CD14-positive monocyte (primary cell): Measurements from ENCODE around the gene DERL2. TPM values are rescaled to one million over a fixed set of nuclear protein-coding genes. Genes with fewer than 3 reads are reported as not detected.

Experiments used
- DNase-seq, 3 donors: peaks; one replicate each; pipeline ENCODE4 v3.0.0-alpha.2; 2011 to 2022
- H2AFZ ChIP-seq: 2 replicates; pipeline ENCODE4 v1.6.0; 2012; ENCODE audit warnings: mild to moderate bottlenecking, low read depth, low read length, inconsistent platforms; ENCODE audit not compliant: insufficient read depth, poor library complexity, severe bottlenecking
- H3K27ac ChIP-seq, 2 donors: 1 replicate in 1 of 2; 2 replicates in 1 of 2; pipeline ENCODE4 v1.5.1; 2012 to 2013; ENCODE audit warnings: low read length in 2 of 2, control low read depth in 1 of 2, inconsistent platforms in 1 of 2, low read depth in 1 of 2, mild to moderate bottlenecking in 1 of 2
- H3K27me3 ChIP-seq, 2 donors: one replicate each; pipeline versions ENCODE4 v1.6.0 to v1.6.1; 2011 to 2013; ENCODE audit warnings: low read length in 2 of 2; ENCODE audit not compliant: control insufficient read depth in 2 of 2, insufficient read depth in 2 of 2
- H3K36me3 ChIP-seq, 2 donors: replicated peaks in 1 of 2; 1 replicate in 1 of 2; 2 replicates in 1 of 2; pipeline versions ENCODE4 v1.5.1 to v1.6.1; 2012 to 2013; ENCODE audit warnings: low read length in 2 of 2, control low read depth in 1 of 2, inconsistent platforms in 1 of 2, mild to moderate bottlenecking in 1 of 2; ENCODE audit not compliant: insufficient read depth in 2 of 2, control insufficient read depth in 1 of 2
- H3K4me1 ChIP-seq, 2 donors: 1 replicate in 1 of 2; 2 replicates in 1 of 2; pipeline versions ENCODE4 v1.5.1 to v1.6.1; 2012 to 2013; ENCODE audit warnings: low read length in 2 of 2, control low read depth in 1 of 2, inconsistent platforms in 1 of 2, mild to moderate bottlenecking in 1 of 2, moderate library complexity in 1 of 2; ENCODE audit not compliant: insufficient read depth in 2 of 2, control insufficient read depth in 1 of 2
- H3K4me2 ChIP-seq: replicated peaks from 2 replicates; pipeline ENCODE3; 2012; ENCODE audit warnings: low read length, moderate library complexity, mild to moderate bottlenecking; ENCODE audit not compliant: poor library complexity, severe bottlenecking; ENCODE audit errors: extremely low read depth
- H3K4me3 ChIP-seq, 3 experiments: fragments of 200-600 bp in 1 of 3; sonication (generic) in 1 of 3; replicated peaks in 1 of 3; 1 replicate in 2 of 3; 2 replicates in 1 of 3; pipeline ENCODE4 v1.5.1; 2011 to 2013; ENCODE audit warnings: low read length in 3 of 3, mild to moderate bottlenecking in 3 of 3, control low read depth in 2 of 3, low read depth in 2 of 3, inconsistent platforms in 1 of 3, moderate library complexity in 1 of 3
- H3K79me2 ChIP-seq: 2 replicates; pipeline ENCODE4 v1.6.0; 2012; ENCODE audit warnings: mild to moderate bottlenecking, control low read depth, inconsistent platforms, low read length, moderate library complexity; ENCODE audit not compliant: insufficient read depth
- H3K9ac ChIP-seq: 2 replicates; pipeline ENCODE4 v1.6.0; 2017; ENCODE audit warnings: low read length, mild to moderate bottlenecking; ENCODE audit not compliant: insufficient read depth, poor library complexity, severe bottlenecking
- H3K9me3 ChIP-seq, 2 donors: replicated peaks in 1 of 2; 1 replicate in 1 of 2; 2 replicates in 1 of 2; pipeline versions ENCODE4 v1.5.1 to v1.6.1; 2012 to 2013; ENCODE audit warnings: low read length in 2 of 2, control low read depth in 1 of 2; ENCODE audit not compliant: control insufficient read depth in 1 of 2, insufficient read depth in 1 of 2
- H4K20me1 ChIP-seq: 2 replicates; pipeline ENCODE4 v1.6.0; 2012; ENCODE audit warnings: mild to moderate bottlenecking, low read length, control low read depth, moderate library complexity; ENCODE audit not compliant: insufficient read depth
- H3K27ac Mint-ChIP-seq, 7 donors: one replicate each; pipeline ENCODE4 v1.8.0; 2020; ENCODE audit warnings: mild to moderate bottlenecking in 7 of 7, mixed read lengths in 7 of 7, moderate library complexity in 6 of 7, inconsistent platforms in 2 of 7
- H3K27me3 Mint-ChIP-seq, 3 donors: one replicate each; pipeline ENCODE4 v1.8.0; 2021 to 2022; ENCODE audit warnings: low read depth in 3 of 3, mild to moderate bottlenecking in 3 of 3, mixed read lengths in 3 of 3, moderate library complexity in 3 of 3, inconsistent platforms in 1 of 3
- H3K36me3 Mint-ChIP-seq, 2 donors: one replicate each; pipeline ENCODE4 v1.8.0; 2020; ENCODE audit warnings: mixed read lengths in 2 of 2, inconsistent platforms in 1 of 2, mild to moderate bottlenecking in 1 of 2
- H3K4me1 Mint-ChIP-seq: one replicate; pipeline ENCODE4 v1.8.0; 2020; ENCODE audit warnings: mild to moderate bottlenecking, mixed read lengths
- H3K4me3 Mint-ChIP-seq, 2 donors: one replicate each; pipeline ENCODE4 v1.8.0; 2020; ENCODE audit warnings: mild to moderate bottlenecking in 2 of 2, mixed read lengths in 2 of 2, moderate library complexity in 1 of 2
- H3K9me3 Mint-ChIP-seq, 7 donors: one replicate each; pipeline ENCODE4 v1.8.0; 2020 to 2022; ENCODE audit warnings: mixed read lengths in 7 of 7, mild to moderate bottlenecking in 6 of 7, moderate library complexity in 6 of 7, inconsistent platforms in 2 of 7
- CTCF ChIP-seq: fragments of 200-600 bp; IDR thresholded peaks from one replicate; pipeline ENCODE4 v1.8.0; 2022; ENCODE audit warnings: antibody characterized with exemption, mild to moderate bottlenecking
- WGBS: methylation state at CpG from one replicate; pipeline ENCODE4 v1.1.5; 2013; ENCODE audit warnings: missing lambda C conversion rate; ENCODE audit not compliant: insufficient coverage; 5-methylcytosine and 5-hydroxymethylcytosine counted together
- intact Hi-C, 2 donors: fragments of 100-400 bp; cut with micrococcal nuclease; formaldehyde crosslinking; loops; one replicate each; pipeline versions ENCODE4 v1.15.0 to v1.15.1; 2023
- polyA plus RNA-seq, 3 donors: library from polyadenylated mRNA; depleted of rRNA in 1 of 3; unstranded in 2 of 3; stranded (reverse) in 1 of 3; fragments of 300-500 nt in 2 of 3; fragments of >200 nt in 1 of 3; fragmentation: Illumina TruSeq in 2 of 3; gene quantifications; 1 replicate in 2 of 3; 2 replicates in 1 of 3; pipeline ENCODE4 v1.2.3, GENCODE V29; 2012 to 2021

Gene DERL2
- polyA plus RNA-seq, 3 donors, result 30.6 to 84.9 (median 81.6) TPM

DNA sequence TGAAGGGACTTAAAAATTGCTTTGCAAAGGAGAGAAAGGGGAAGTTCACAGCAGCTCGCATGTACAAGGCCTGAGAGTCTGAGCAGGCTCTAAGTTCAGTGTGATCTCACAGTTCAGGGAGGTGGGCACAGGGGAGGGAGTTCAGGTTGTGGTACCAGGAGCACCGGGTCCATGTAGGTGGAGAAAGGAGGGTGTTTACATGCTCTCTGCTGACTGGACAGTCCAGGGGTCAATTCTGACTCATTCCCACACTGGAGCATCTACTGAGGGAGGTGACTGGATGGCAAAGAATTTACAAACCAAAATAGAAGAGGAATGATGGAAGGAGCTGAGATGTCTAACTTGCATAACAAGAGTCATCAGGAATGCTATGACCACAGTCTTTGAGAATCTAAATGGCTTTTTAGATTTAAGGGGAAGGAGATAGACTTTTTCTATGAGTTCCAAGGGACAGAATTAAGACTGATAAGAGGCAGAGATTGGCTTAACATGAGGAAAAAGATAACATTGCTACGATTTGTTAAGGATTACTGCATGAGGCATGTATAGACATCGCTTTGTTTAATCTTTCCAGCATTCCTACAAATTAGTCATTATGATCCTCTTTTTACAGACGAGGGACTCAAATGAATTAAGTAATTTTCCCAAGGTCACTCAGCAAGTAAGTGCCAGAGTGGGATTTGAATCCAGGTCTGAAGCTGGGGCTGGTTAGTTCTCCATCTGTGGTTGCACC, 30.2 kb upstream of the DERL2 start:
- peaks cover 78 to 98% of the 10 kb centered on the region in 2 donors for H3K36me3 Mint-ChIP-seq
- WGBS, result 71% methylated on average over 2 of the region's 5 CpGs
- H4K20me1 ChIP-seq, result peaks cover 70% of the 10 kb centered on the region
- no peaks in the 10 kb centered on the region for H3K27me3 ChIP-seq
- H3K27me3 Mint-ChIP-seq, result no peaks in the 10 kb centered on the region
- H3K27ac ChIP-seq, result no peak overlapping the region
- DNase-seq, result no peak
- H3K79me2 ChIP-seq, result no peaks in the 10 kb centered on the region
- no peaks in the 10 kb centered on the region for H3K9me3 ChIP-seq
- H3K4me3 Mint-ChIP-seq, result peak overlapping the region in 1 of 2 donors; percentile 20
- H3K4me1 ChIP-seq, result no peaks in the 10 kb centered on the region
- intact Hi-C loops, result no loop called here
- no peak overlapping the region for H2AFZ ChIP-seq
- peaks cover 3% of the 10 kb centered on the region for H3K4me1 Mint-ChIP-seq
- no peak overlapping the region for H3K4me3 ChIP-seq
- no peak overlapping the region for H3K9ac ChIP-seq
- H3K36me3 ChIP-seq, result peaks cover 70 to 83% of the 10 kb centered on the region in 2 donors
- TF ChIP-seq CTCF, result no peak
- peak overlapping the region in 3 of 7 donors; percentile 4 to 15 (median 7) for H3K27ac Mint-ChIP-seq
- H3K9me3 Mint-ChIP-seq, result peaks cover 0 to 15% (median 6%) of the 10 kb centered on the region in 7 donors
- no peak overlapping the region for H3K4me2 ChIP-seq

GRCh38 chr17:5514976-5515375, 29.0 kb upstream of the DERL2 start:
- H3K27me3 Mint-ChIP-seq, result no peaks in the 10 kb centered on the region

More at GRCh38 chr17:5514976-5515375, 29.0 kb upstream of the DERL2 start:
- H3K27me3 ChIP-seq, result no peaks in the 10 kb centered on the region
- peaks cover 61 to 77% of the 10 kb centered on the region in 2 donors for H3K36me3 ChIP-seq
- H3K9ac ChIP-seq, result no peak overlapping the region
- H3K4me3 ChIP-seq, result no peak overlapping the region
- 100% methylated on average over 7 of the region's 10 CpGs for WGBS
- Mint-ChIP-seq H3K4me3 (no peak overlapping the region), H3K36me3 (peaks cover 73 to 97% of the 10 kb centered on the region in 2 donors), H3K27ac (peak overlapping the region in 2 of 7 donors; percentile 11 to 65), H3K9me3 (peaks cover 0 to 15% (median 6%) of the 10 kb centered on the region in 7 donors), H3K4me1 (peaks cover 3% of the 10 kb centered on the region)
- peaks cover 57% of the 10 kb centered on the region for H4K20me1 ChIP-seq
- H3K4me2 ChIP-seq, result no peak overlapping the region
- DNase-seq, result no peak
- no peak for TF ChIP-seq CTCF
- no peaks in the 10 kb centered on the region for H3K4me1 ChIP-seq
- H3K79me2 ChIP-seq, result no peaks in the 10 kb centered on the region
- no peak overlapping the region for H3K27ac ChIP-seq
- no peaks in the 10 kb centered on the region for H3K9me3 ChIP-seq
- no peak overlapping the region for H2AFZ ChIP-seq
- intact Hi-C loops, result no loop called here
